NCI-H69 (cell line): ENCODE measurements around the gene P2RY4.
A peak's percentile ranks its signal among the peaks of the same experiment; 100 is the strongest.
"Not testable (repeated sequence)": the region's sequence is repeated elsewhere in the genome, so short reads cannot be mapped to it uniquely, and the experiment has no call there.

ENCODE experiments used
- DNase-seq: peaks from one replicate; lab custom pipeline; 2025; lab: John Stamatoyannopoulos, UW

P2RY4 gene

DNA sequence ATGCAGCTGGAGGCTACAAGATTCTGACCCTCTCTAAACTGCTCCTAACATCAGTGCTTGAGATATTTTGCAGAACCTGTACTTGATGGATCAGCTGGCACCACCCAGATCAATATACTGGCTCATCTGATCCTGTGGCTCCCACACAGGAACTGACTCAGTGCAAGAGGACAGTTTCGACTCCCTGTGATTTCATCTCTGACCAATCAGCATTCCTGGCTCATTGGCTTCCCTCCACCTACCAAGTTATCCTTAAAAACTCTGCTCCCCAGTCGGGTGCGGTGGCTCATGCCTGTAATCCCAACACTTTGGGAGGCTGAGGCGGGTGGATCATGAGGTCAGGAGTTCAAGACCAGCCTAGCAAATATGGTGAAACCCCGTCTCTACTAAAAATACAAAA is 16.4 kb downstream of the P2RY4 start:
- DNase-seq: not testable (repeated sequence)

DNA sequence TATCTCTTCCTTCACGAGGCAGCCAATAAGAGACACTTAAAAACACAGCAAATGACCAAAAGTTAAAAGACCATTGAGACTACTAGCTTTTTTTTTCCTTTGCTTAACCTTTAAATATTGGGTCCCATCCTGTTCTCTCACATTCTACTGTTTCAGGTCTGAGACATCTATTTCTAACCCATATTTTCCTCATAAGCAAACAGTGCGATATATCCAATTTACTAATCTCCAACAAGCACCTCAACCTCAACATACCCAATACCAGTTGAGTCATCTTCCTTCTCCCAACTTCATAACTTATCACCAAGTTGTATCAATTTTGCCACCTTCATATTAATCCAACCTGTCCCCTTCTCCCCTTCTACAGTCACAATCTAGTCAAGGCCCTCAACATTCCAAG is 18.5 kb downstream of the P2RY4 start:
- no peak for DNase-seq

DNA sequence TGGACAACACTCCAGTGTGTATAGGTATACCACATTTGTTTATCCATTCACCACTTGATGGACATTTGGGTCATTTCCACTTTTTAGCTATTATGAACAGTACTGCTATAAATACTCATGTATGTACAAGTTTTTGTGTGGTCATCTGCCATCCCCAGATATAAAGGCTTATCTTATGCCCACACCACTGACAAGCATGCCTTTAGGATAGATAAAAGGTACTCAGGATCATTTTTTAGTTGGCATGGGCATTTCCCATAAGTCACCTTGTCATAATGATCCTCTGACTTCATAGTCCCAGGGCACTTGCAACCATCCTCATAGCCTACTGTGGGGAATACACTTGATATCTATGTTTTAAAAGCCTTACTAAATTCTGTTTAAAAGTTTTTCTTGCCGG is 19.3 kb downstream of the P2RY4 start:
- DNase-seq: no peak

DNA sequence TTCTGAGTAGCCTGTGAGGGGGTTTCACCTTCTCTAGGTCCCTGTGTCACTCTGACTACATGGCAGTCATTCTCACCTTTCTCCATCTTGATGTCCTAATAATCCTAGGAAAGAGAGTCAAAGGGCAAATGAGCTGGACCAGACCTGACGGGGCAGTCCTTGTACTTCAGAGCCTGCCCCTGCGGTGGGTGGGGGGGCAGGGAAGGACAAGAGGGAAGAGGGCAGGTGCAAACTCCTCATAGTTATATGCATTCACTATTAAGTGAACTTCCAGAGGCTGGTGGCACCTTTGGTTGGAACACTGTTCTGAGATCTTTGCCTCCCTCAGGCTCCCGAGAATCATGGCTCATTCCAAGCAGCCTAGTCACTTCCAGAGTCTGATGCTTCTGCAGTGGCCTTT is 25.6 kb downstream of the P2RY4 start, which contains the start of gene AWAT1:
Gene AWAT1, plus strand, starts transcription at position 301 of the 400 bp plus-strand sequence. Its CDS starts 41 bp downstream, at position 342.
- DNase-seq: no peak

DNA sequence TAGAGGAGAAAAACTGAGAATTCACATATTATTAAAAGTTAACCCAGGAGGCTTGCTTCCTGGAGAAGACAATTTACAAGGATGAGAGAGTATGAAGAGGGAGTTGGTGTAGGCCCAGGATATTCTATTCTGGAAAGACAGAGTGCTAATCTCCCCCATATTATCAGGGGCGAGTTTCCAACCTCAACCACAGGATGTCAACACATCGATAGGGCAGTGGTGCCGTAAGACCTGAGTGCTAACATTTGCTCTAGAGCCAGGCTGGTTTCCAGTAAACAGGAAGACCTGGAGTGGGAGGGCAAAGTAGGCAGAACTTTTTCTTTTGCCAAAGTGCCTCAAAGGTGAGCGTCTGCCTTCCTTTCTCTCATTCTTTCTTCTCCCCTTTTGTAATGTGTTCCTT is 28.3 kb downstream of the P2RY4 start:
- DNase-seq: no peak

DNA sequence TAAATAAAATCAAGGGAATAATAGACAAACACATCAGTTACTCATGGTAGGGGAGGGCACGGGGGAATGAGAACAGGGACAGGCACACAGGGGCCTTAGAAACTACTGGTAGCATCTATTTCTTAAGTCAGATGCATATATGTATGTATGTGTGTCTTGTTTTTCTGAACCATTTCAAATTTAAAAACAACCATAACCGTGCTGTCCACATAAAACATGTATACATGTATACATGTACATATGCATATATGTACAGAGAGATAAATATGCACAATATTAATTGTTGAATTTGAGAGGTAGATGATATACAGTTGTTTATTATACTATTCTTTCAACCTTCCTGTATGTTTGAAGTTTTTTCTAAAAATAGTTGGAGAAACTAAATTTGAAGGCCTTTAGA is 33.3 kb downstream of the P2RY4 start:
- no peak for DNase-seq

DNA sequence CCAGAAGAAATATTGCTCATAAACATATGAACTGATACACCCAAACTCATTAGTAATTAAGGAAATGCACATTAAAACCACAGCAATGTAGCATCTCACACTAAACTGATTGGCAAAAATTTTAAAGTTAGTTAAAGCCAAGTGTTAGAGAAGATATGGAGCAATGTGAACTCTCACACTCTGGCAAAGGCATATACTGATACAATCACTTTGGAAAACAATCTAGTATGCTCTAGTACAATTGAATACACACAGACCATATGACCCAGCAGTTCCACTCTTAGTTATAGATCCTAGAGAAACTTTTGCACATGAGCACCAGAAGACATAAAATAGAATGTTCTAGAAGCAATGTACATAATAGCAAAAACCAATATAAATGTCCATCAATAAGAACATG is 34.0 kb downstream of the P2RY4 start:
- no peak for DNase-seq

DNA sequence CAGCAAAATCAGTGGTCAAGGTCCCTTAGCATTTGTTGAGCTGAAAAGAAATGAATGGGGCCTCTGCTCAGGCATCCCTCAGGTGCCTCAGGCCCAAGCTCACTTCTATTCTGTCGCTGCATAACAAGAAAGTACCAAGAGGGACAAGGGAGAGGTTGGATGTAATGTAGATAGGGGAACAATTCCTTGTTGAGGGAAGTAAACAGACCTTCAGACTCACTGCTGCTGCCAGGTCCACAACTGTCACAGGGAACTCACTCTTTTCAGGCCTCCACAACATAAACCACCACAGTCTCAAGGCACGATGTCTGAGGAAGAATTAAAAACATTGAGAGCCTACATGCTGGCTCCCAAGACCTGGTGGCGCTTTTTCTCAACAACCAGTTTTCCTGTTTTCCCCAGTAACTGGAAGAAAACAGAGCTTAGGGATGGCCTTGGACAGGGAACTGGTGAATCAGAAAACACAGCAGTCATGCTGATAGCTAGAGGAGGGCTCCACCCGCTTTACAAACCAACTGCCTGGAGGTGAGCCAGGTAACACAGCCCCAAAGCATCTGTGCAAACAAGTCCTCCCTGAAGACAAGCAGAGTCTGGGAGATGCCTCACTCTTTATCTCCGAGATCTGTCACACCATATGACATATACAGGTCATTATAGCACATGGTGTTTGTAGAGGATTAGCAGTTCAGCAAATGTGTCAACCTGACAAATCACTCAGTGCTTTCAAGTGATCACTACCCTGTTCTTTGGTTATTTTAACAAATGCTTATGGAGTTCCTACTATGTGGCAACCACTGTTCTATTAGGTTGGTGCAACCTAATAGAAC is 39.9 kb downstream of the P2RY4 start:
- peak; percentile 91 for DNase-seq

DNA sequence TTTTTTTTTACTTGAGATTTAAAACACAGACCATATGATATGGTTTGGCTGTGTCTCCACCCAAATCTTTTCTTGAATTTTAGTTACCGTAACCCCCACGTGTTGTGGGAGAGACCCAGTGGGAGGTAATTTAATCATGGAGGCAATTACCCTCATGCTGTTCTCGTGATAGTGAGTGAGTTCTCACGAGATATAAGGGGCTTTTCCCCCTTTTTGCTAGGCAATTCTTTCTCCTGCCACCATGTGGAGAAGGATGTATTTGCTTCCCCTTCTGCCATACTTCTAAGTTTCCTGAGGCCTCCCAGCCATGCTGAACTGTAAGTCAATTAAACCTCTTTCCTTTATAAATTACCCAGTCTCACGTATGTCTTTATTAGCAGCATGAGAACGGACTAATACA is 50.4 kb downstream of the P2RY4 start:
- DNase-seq: peak; percentile 26

DNA sequence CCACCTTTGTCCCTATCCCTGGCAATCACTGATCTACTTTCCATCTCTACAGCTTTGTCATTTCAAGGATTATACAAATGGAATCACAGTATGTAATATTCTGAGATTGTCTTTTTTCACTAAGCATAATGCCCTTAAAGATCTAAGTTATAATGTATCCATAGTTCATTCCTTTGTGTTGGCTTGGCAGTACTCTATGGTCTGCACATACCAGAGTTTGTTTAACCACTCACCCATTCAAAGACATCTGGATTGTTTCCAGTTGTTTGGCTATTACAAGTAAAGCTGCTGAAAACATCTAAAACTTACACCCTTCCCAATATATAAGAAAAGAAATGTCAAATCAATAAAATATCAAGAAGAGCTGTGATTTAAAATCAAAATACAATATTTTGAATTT is 51.5 kb downstream of the P2RY4 start:
- peak; percentile 38 for DNase-seq
